ENCODE results near the gene ABHD10.

Gene ABHD10

DNA sequence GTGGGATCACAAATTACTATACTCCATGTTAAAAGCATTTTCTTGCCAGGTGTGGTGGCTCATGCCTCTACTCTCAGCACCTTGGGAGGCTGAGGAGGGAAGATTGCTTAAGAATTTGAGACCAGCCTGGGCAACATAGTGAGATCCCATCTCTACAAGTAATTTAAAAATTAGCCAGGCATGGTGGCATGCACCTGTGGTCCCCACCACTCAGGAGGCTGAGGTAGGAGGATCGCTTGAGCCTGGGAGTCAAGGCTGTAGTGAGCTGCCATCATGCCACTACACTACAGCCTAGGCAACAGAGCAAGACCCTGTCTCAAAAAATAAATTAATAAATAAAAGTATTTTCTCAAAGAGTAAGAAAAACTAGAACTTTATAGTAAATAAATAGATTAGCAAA, 22.9 kb upstream of the ABHD10 start:
- H3K9me3 ChIP-seq (ENCODE audit: severe bottlenecking): no peaks in the 10 kb centered on the region
- no peaks in the 10 kb centered on the region for H3K36me3 ChIP-seq
- no peak for TF ChIP-seq CTCF (IDR thresholded peaks at IDR 0.05; ENCODE audit: low read depth, low read length)
- no peak overlapping the region for H3K27ac ChIP-seq
- H3K4me3 ChIP-seq (ENCODE audit: low read depth, low read length): no peak overlapping the region
- no peaks in the 10 kb centered on the region for H3K27me3 ChIP-seq (ENCODE audit: insufficient read depth, low read depth, severe bottlenecking)
- no peak for DNase-seq

GRCh38 chr3:111956449-111956848, 22.4 kb upstream of the ABHD10 start:
- no peak for DNase-seq
- no peaks in the 10 kb centered on the region for H3K36me3 ChIP-seq
- no peaks in the 10 kb centered on the region for H3K9me3 ChIP-seq (ENCODE audit: severe bottlenecking)

DNA sequence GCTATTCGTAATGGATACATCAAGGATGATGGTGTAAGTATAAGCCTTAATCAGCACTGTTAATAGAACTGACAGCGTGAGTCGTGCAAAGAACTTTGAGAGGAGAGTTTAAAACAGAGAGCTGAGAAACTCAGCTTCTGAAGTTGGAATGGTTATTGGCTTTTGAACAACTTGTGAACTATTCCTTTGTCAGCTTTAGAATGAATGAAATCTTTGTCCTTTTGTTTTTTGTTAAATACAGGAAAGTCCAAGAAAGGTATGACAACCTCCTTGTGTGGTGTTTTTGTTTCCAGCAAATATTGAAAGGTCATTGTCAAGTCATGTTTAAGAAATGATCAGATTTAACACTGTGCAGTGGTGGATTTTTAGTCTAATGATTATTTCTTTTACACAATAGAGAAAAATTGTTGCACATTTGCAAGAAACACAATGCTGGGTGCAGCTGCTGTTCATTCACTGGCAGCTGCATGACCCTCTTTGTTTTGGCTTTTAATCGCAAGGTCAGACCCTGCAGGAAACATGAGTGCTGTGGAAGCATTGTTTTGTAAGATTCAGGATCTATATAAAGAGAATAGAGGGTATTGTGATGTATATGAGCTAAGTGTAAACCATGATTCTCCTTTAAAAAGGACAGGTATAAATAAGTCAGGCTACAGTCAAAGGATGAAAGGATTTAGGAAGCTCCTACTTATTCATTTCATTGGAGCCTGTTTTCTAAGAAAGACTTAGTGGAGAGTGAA, 21.7 kb upstream of the ABHD10 start:
- no peaks in the 10 kb centered on the region for H3K27me3 ChIP-seq (ENCODE audit: insufficient read depth, low read depth, severe bottlenecking)
- no peak overlapping the region for H3K27ac ChIP-seq
- H3K4me3 ChIP-seq (ENCODE audit: low read depth, low read length): no peak overlapping the region
- no peak for DNase-seq
- TF ChIP-seq CTCF (IDR thresholded peaks at IDR 0.05; ENCODE audit: low read depth, low read length): no peak
- H3K9me3 ChIP-seq (ENCODE audit: severe bottlenecking): no peaks in the 10 kb centered on the region
- H3K36me3 ChIP-seq: no peaks in the 10 kb centered on the region

More at GRCh38 chr3:111956449-111956848, 22.4 kb upstream of the ABHD10 start:
- Histone ChIP-seq H3K27me3 (ENCODE audit: insufficient read depth, low read depth, severe bottlenecking) (no peaks in the 10 kb centered on the region), H3K27ac (no peak overlapping the region), H3K4me3 (ENCODE audit: low read depth, low read length) (no peak overlapping the region)
- no peak for TF ChIP-seq CTCF (IDR thresholded peaks at IDR 0.05; ENCODE audit: low read depth, low read length)

GRCh38 chr3:111961461-111962164, 17.2 kb upstream of the ABHD10 start:
- Histone ChIP-seq H3K9me3 (ENCODE audit: severe bottlenecking) (no peaks in the 10 kb centered on the region), H3K4me3 (ENCODE audit: low read depth, low read length) (no peak overlapping the region), H3K27me3 (ENCODE audit: insufficient read depth, low read depth, severe bottlenecking) (no peaks in the 10 kb centered on the region), H3K27ac (no peak overlapping the region), H3K36me3 (no peaks in the 10 kb centered on the region)
- DNase-seq: no peak
- TF ChIP-seq CTCF (IDR thresholded peaks at IDR 0.05; ENCODE audit: low read depth, low read length): no peak

GRCh38 chr3:111963424-111963823, 15.4 kb upstream of the ABHD10 start:
- Histone ChIP-seq H3K4me3 (ENCODE audit: low read depth, low read length) (no peak overlapping the region), H3K27ac (no peak overlapping the region), H3K36me3 (no peaks in the 10 kb centered on the region), H3K27me3 (ENCODE audit: insufficient read depth, low read depth, severe bottlenecking) (no peaks in the 10 kb centered on the region), H3K9me3 (ENCODE audit: severe bottlenecking) (no peaks in the 10 kb centered on the region)
- no peak for TF ChIP-seq CTCF (IDR thresholded peaks at IDR 0.05; ENCODE audit: low read depth, low read length)
- no peak for DNase-seq

Measured in WERI-Rb-1 (cell line).